LNCaP clone FGC (cell line): ENCODE data around the gene PRKG1.

ENCODE experiments used
- DNase-seq: peaks from one replicate; pipeline ENCODE4 v3.0.0-alpha.2; 2011; ENCODE audit warnings: low read depth
- H3K4me3 ChIP-seq: 2 replicates; pipeline ENCODE4 v1.5.1; 2011; ENCODE audit warnings: mild to moderate bottlenecking, low read depth, low read length, control low read depth
- CTCF ChIP-seq: IDR thresholded peaks from 2 replicates; pipeline ENCODE4 v1.5.1; 2012; ENCODE audit warnings: mild to moderate bottlenecking; ENCODE audit not compliant: control insufficient read depth, insufficient read depth; ENCODE audit errors: extremely low read depth

PRKG1 gene

GRCh38 chr10:52332815-52333214 lies 1258.5 kb downstream of the PRKG1 start:
- no peak for TF ChIP-seq CTCF
- DNase-seq, result no peak
- H3K4me3 ChIP-seq, result no peak overlapping the region

DNA sequence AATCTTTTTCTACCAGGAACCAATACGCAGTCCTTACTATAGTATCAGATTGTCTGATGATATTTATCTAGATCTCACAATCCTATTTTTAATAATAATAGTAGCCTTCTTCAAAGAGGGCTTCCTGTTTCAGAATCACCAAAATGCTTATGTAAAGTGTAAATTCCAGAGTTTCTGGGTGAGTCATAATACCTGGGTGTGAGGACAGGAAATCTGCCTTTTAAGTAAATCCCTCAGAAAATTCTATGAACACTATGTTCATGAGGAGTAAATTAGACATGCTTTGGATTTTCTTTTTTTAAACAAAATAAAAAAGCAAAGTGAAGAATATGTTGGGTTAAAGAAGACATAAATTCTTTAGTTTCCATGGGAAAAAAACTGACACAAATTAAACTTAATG lies 1260.3 kb downstream of the PRKG1 start:
- no peak for TF ChIP-seq CTCF
- DNase-seq, result no peak
- no peak overlapping the region for H3K4me3 ChIP-seq

DNA sequence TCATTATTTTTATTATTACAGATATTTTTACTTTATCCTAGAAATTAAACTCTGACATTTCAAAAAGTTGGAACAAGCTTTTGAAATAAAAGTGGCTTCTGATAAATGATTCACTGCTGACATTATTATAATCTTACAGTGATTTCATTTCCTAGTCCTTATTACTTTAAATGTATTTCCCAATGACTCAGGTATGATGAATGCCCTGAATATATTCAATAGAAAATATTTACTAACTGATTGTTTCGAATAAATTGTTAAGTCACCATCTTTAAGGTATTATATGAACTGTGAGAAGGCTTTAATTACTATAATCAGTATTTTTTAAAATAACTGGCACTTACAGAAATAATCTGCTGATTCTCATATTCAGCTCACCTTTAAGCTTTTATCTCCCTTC lies 1261.4 kb downstream of the PRKG1 start:
- no peak overlapping the region for H3K4me3 ChIP-seq
- no peak for TF ChIP-seq CTCF
- DNase-seq, result no peak

- no peak for DNase-seq
- no peak overlapping the region for H3K4me3 ChIP-seq
- TF ChIP-seq CTCF, result no peak
Observed at GRCh38 chr10:52337225-52337624, 1262.9 kb downstream of the PRKG1 start.

DNA sequence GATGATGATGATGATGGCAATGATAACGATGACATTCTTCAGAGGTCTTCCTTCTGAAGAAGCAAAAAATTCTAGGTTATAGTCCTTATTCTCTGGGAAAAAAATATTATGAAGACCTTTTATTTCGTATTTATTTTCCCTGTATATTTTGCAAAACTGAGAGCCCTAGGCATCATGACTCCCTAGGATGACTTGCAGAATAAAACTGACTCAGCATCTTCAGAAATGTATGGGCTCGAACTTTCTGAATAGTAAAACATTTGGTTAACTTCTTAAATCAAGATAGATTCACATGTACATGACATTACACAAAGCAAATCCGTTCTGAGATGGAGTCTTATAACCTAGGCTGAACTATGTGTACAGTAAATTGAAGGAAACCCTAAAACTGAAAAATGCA lies 1269.2 kb downstream of the PRKG1 start:
- H3K4me3 ChIP-seq, result no peak overlapping the region
- no peak for DNase-seq
- TF ChIP-seq CTCF, result no peak

DNA sequence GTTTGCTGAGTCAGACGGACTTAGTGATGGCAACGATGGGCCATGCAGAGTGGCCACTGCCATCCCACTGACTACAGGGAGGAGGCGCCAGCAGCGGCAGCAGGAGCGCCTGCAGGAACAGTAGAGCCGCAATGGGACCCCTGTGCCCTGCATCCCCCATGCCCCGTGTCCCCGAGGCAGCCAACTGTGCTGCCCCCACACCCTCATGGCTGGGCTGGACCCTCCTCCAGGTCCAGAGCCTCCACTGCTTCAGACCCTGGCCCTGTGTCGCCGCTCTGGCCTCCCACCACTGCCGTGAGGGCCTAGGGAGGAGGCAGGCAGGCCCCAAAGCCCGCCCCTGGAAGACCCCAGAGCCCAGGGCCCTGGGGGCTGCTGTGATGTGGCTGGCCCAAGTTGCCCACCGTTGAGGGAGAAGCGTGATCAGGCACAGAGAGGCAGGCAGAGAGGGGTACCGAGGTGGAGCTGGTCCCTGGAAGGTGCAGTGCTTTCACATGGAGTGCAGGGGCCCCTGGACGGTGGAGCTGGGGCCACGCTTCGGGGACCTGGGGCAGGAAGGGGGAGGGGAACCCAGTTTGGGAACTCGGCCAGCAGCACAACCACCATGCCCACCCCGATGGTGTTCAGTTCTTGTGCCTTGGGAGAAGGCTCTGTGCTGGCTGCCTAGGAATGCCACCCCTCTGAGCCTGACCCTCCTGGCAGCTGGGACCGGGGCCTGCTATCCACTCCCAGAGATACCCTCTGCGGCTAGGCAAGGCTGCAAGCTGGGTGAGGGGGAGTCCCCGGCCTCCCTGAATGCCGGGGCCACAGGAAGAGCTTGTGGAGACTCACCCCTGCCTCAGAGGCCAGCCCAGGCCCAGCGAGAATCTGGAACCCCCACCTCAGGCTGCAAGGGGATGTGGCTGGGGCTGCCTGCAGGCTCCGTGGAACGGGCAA lies 1272.4 kb downstream of the PRKG1 start:
- TF ChIP-seq CTCF, result no peak
- no peak overlapping the region for H3K4me3 ChIP-seq
- no peak for DNase-seq

DNA sequence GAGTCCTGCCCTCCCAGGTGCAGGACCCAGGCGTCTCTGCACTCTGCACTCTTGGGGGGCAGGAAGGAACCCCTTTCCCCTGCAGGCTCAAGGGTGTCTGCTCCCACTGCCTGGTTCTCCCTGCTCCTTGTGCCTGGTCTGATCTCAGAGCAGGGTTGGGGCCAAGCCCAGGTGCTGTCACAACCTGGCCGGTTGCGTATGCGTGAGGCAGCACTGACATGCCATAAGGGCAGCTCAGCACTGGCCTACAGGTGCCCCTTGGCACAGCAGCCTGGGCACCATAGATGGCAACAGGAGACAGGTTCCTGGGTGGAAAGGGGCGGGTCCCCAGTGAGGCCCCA lies 1273.0 kb downstream of the PRKG1 start:
- no peak for DNase-seq
- H3K4me3 ChIP-seq, result no peak overlapping the region
- no peak for TF ChIP-seq CTCF
